Psoas muscle (tissue), 8 donors: Measurements from ENCODE around the gene C1orf74. TPM values are rescaled to one million over a fixed set of nuclear protein-coding genes. Genes with fewer than 3 reads are reported as not detected.
A peak's percentile ranks its signal among the peaks of the same experiment; 100 is the strongest.

Experiments used
- ATAC-seq, 4 donors: fragments of 200-7000 bp; cut with Tn5 transposase; one replicate each; pipeline ENCODE4 v1.9.1; 2020; ENCODE audit warnings: moderate library complexity in 3 of 4, mild to moderate bottlenecking in 2 of 4
- DNase-seq, 2 donors: peaks; one replicate each; pipeline ENCODE4 v3.0.0-alpha.2; 2020
- H3K27ac ChIP-seq: fragments of 200-600 bp; one replicate; pipeline ENCODE4 v1.8.0; 2022
- H3K27me3 ChIP-seq, 3 donors: fragments of 200-600 bp in 1 of 3; one replicate each; pipeline versions ENCODE4 v1.6.1 to v1.8.0; 2013 to 2022; ENCODE audit warnings: low read length in 2 of 3, mild to moderate bottlenecking in 2 of 3, moderate library complexity in 1 of 3; ENCODE audit not compliant: insufficient read depth in 3 of 3
- H3K36me3 ChIP-seq, 2 donors: fragments of 200-600 bp in 1 of 2; one replicate each; pipeline versions ENCODE4 v1.6.1 to v1.8.0; 2013 to 2022; ENCODE audit warnings: low read depth in 1 of 2, mild to moderate bottlenecking in 1 of 2, moderate library complexity in 1 of 2; ENCODE audit not compliant: insufficient read depth in 1 of 2
- H3K4me1 ChIP-seq: fragments of 200-600 bp; one replicate; pipeline ENCODE4 v1.8.0; 2022
- H3K4me3 ChIP-seq: fragments of 200-600 bp; one replicate; pipeline ENCODE4 v1.8.0; 2022; ENCODE audit warnings: mild to moderate bottlenecking
- H3K9me3 ChIP-seq: fragments of 200-600 bp; one replicate; pipeline ENCODE4 v1.8.0; 2022
- WGBS, 3 donors: extraction: QIAGEN DNeasy Blood & Tissue Kit; methylation state at CpG; one replicate each; pipeline versions ENCODE4 v1.1.6 to v1.1.7; 2013; 5-methylcytosine and 5-hydroxymethylcytosine counted together
- intact Hi-C, 2 donors: fragments of 100-400 bp; cut with DNase I; formaldehyde crosslinking; loops; one replicate each; pipeline versions ENCODE4 v1.11.0 to v1.14.2; 2022
- polyA plus RNA-seq, 3 donors: library from polyadenylated mRNA; stranded (reverse); fragments of 200-250 nt; gene quantifications; one replicate each; pipeline ENCODE4 v1.2.3, GENCODE V29; 2013
- total RNA-seq, 4 donors: library from RNA; stranded (reverse); fragmentation: NEBNext Ultra II Directional in 2 of 4; extraction: Animal tissue kit (Norgen Biotek cat#: 25700) in 2 of 4; gene quantifications; one replicate each; pipeline versions ENCODE4 v1.2.1 to v1.2.4, GENCODE V29; 2021 to 2023
- TF ChIP-seq, protein P1 (sequence below): fragments of 200-600 bp; IDR thresholded peaks from one replicate; pipeline ENCODE4 v1.8.0; 2022; ENCODE audit warnings: antibody characterized with exemption
- donor health status: healthy with polysubstance abuse.
- donor health status: DM: no; HTN: no; CAD: no; lungs with moderate emphysema.
- donor health status: Bipolar disorder and iron deficiency.
- donor health status: healthy.
- donor health status: DM: yes; HTN: yes; CAD: no.
- donor health status: DM: no; HTN: no; CAD: no.
- donor health status: DM: no; HTN: no; CAD: no.
- donor health status: DM: yes; HTN: yes; CAD: no.

The C1orf74 gene
- total and polyA plus RNA-seq, 7 donors: 0.45 to 1.8 (median 1.2) TPM

DNA sequence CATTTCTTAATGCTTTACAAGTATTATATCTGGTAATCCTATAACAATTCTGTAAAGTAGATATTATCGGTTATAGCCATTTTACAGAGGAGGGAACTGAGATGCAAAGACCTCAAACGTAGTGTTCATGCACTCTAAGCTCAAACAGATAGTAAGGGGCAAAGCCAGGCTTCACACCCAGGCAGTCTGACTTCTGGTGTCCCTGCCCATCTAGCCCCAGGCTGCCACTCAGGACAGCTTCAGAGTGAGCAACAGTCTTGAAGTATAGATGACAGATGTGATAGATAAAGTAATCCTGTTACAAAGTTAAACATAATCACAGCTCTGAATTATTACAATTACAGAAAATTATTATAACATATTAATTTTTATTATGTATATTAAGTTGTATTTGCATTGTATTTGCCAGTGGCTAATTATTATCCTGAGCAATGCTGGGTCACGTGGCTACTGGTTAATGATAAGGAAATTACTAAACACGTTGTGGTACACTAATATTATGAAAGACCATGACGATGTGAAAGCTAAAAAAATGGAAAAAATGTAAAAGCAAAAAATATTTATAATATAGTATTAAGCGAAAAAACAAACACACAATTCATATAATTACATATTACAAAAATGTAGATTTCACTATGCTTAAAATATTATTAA lies 34.6 kb downstream of the C1orf74 start:
- DNase-seq (no peak), ATAC-seq (no peak)
- TF ChIP-seq, protein P1, sequence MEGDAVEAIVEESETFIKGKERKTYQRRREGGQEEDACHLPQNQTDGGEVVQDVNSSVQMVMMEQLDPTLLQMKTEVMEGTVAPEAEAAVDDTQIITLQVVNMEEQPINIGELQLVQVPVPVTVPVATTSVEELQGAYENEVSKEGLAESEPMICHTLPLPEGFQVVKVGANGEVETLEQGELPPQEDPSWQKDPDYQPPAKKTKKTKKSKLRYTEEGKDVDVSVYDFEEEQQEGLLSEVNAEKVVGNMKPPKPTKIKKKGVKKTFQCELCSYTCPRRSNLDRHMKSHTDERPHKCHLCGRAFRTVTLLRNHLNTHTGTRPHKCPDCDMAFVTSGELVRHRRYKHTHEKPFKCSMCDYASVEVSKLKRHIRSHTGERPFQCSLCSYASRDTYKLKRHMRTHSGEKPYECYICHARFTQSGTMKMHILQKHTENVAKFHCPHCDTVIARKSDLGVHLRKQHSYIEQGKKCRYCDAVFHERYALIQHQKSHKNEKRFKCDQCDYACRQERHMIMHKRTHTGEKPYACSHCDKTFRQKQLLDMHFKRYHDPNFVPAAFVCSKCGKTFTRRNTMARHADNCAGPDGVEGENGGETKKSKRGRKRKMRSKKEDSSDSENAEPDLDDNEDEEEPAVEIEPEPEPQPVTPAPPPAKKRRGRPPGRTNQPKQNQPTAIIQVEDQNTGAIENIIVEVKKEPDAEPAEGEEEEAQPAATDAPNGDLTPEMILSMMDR: no peak
- no peak overlapping the region for H3K27ac ChIP-seq
- WGBS, 3 donors: 68 to 82% (median 75%) methylated on average over 6 of the region's 6 CpGs
- intact Hi-C loops: loop anchor here (2.0 to 5.0 kb wide), 3 partner anchors 122 to 177 kb away; no protein-coding TSS in a partner anchor
- no peaks in the 10 kb centered on the region for H3K36me3 ChIP-seq
- H3K9me3 ChIP-seq: no peaks in the 10 kb centered on the region
- H3K4me3 ChIP-seq: no peak overlapping the region
- no peaks in the 10 kb centered on the region for H3K27me3 ChIP-seq
- no peaks in the 10 kb centered on the region for H3K4me1 ChIP-seq

DNA sequence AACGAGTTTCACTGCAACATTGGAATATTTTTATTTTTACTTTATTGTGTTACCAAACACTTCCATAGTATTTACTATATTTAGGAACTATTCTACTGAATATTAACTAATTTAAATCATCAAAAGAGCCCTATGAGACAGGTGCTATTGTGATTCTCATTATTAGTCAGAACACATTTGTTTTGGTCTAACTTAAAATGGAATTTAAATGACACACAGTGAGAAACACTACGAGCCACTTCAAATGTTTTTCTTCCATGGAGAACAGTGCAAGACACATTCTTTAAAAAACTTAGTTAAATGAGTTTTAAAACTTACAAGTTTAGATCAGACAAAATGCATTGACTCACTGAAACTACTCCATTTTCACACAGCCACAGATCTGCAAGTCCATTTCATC lies 35.2 kb downstream of the C1orf74 start:
- 53 to 70% (median 66%) methylated on average over 2 of the region's 2 CpGs for WGBS, 3 donors
- intact Hi-C loops: loop anchor here (2.0 to 5.0 kb wide), 3 partner anchors 122 to 177 kb away; no protein-coding TSS in a partner anchor
- H3K4me1 ChIP-seq: no peaks in the 10 kb centered on the region
- H3K4me3 ChIP-seq: no peak overlapping the region
- no peak for DNase-seq
- H3K9me3 ChIP-seq: no peaks in the 10 kb centered on the region
- H3K27ac ChIP-seq: no peak overlapping the region
- no peaks in the 10 kb centered on the region for H3K27me3 ChIP-seq
- no peak for ATAC-seq
- H3K36me3 ChIP-seq: no peaks in the 10 kb centered on the region
- TF ChIP-seq, protein P1: no peak

DNA sequence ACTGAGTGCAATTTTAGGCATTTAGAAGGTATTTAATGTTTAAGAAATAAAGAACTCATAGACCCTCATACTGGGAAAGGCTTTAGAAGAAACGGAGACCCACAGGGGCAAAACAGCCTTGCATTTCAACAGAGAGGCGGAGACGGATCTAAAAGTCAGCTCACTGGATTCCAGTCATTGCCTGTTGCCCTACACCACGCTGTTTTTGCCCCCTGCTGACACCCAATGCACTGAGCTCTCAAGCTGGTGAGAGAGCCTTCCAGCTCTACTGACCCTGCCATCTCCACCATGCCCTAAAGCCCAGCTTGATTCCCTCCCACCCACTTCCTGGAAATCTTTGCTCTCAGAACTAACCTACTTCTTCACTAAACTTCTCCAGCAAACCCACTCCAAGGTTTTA lies 35.7 kb downstream of the C1orf74 start:
- Histone ChIP-seq H3K27ac (no peak overlapping the region), H3K4me1 (no peaks in the 10 kb centered on the region), H3K4me3 (no peak overlapping the region), H3K27me3 (no peaks in the 10 kb centered on the region), H3K36me3 (no peaks in the 10 kb centered on the region), H3K9me3 (no peaks in the 10 kb centered on the region)
- intact Hi-C loops: loop anchor here (2.0 to 5.0 kb wide), 3 partner anchors 121 to 176 kb away; no protein-coding TSS in a partner anchor
- TF ChIP-seq, protein P1: no peak
- ATAC-seq (no peak), DNase-seq (no peak)
- WGBS, 3 donors: 66 to 69% (median 69%) methylated on average over 4 of the region's 4 CpGs

DNA sequence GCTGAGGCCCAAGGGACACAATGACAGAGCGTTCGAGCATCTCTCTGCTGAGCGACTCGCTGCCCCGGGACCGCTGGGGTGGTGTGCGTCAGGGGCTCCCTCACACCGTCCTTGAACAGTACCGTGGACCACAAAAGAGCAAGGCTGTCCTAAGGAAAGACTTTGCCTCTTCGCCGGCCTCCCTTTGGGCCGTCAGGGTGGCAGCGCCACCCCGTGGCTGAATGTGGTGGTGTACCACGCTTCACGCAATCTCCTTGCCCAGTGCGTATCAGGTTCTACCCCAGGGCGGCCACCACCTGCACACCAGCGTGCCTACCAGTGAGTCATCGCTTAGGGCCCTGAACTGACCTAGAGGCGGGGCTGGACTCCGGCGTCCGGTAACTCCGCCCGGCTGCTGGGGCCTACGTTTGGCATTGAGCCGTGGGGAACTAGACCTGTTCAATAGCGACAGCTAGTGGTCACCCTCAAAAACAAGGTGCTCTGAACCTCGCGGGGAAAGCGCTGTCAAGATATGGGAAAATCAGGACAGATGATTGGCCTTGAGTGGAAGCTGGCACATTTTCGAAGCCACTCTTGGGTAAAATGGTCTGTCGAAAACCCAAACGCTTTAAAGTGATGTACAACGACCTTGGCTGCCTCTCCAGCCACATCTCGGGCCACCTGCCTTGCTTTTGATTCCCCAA lies 36.6 kb downstream of the C1orf74 start:
- Histone ChIP-seq H3K27ac (peak overlapping the region; percentile 43), H3K27me3 (no peaks in the 10 kb centered on the region), H3K4me3 (peak overlapping the region; percentile 40), H3K4me1 (no peaks in the 10 kb centered on the region), H3K9me3 (no peaks in the 10 kb centered on the region), H3K36me3 (no peaks in the 10 kb centered on the region)
- ATAC-seq: peak; percentile 100
- TF ChIP-seq, protein P1: peak; percentile 90
- WGBS, 3 donors: 15 to 17% (median 16%) methylated on average over 35 to 37 of the region's 37 CpGs
- DNase-seq: peak; percentile 92 to 95
- intact Hi-C loops: loop anchor here (2.0 to 5.0 kb wide), 3 partner anchors 120 to 175 kb away; no protein-coding TSS in a partner anchor
